Caki2 (cell line): Measurements from ENCODE around the gene ACSM4. TPM values are rescaled to one million over a fixed set of nuclear protein-coding genes. Genes with fewer than 3 reads are reported as not detected.

Source experiments
- total RNA-seq: library from RNA; depleted of rRNA; stranded (reverse); fragments of >200 nt; shearing (Covaris generic); gene quantifications from 2 replicates; pipeline ENCODE4 v1.2.3, GENCODE V29; 2014; ENCODE audit warnings: low replicate concordance; rRNA removed

Gene ACSM4
- total RNA-seq, 1 experiment from 2014 or later, result not detected

Other genes starting within 250 kb of the ACSM4 start
- 9.5 and 11.0 TPM in 2 replicates for gene C1S, start 243.4 kb upstream of the ACSM4 start, total RNA-seq
- 9.8 and 19.0 TPM in 2 replicates for gene C1R, start 211.6 kb upstream of the ACSM4 start, total RNA-seq
- gene C1RL, start 194.9 kb upstream of the ACSM4 start, total RNA-seq, result 14.8 and 22.4 TPM in 2 replicates
- not detected in 2 replicates for gene RBP5, start 175.2 kb upstream of the ACSM4 start, total RNA-seq
- 3.4 and 13.8 TPM in 2 replicates for gene CLSTN3, start 173.7 kb upstream of the ACSM4 start, total RNA-seq
- 31.9 and 45.3 TPM in 2 replicates for gene PEX5, start 114.4 kb upstream of the ACSM4 start, total RNA-seq
- gene CD163L1, start 140.1 kb downstream of the ACSM4 start, total RNA-seq, result 4.2 and 10.4 TPM in 2 replicates
- gene CD163, start 199.7 kb downstream of the ACSM4 start, total RNA-seq, result not detected in 2 replicates